Activated CD4-positive, alpha-beta T cell treated with anti-CD3 and anti-CD28 coated beads for 36 hours (primary cell): ENCODE results near the gene ARRB1. TPM values are rescaled to one million over a fixed set of nuclear protein-coding genes. Genes with fewer than 3 reads are reported as not detected.
"Not testable (repeated sequence)": the region's sequence is repeated elsewhere in the genome, so short reads cannot be mapped to it uniquely, and the experiment has no call there.

Experiments
- ATAC-seq: fragments of 200-7000 bp; cut with Tn5 transposase; one replicate; pipeline ENCODE4 v1.10.0; 2021; ENCODE audit warnings: mild to moderate bottlenecking, moderate library complexity
- CTCF ChIA-PET: fragments of 350-600 bp; sonication (Branson Sonifier 250); formaldehyde crosslinking; loops from one replicate; lab custom pipeline; 2021; ENCODE audit warnings: antibody characterized with exemption; lab: Charles Lee
- POLR2A ChIA-PET: fragments of 350-600 bp; sonication (Branson Sonifier 250); formaldehyde crosslinking; loops from one replicate; lab custom pipeline; 2021; ENCODE audit warnings: antibody characterized with exemption, inconsistent platforms; lab: Charles Lee
- DNase-seq: peaks from one replicate; pipeline ENCODE4 v3.0.0-alpha.2; 2020
- H3K27ac Mint-ChIP-seq: one replicate; pipeline ENCODE4 v1.8.0; 2021; ENCODE audit warnings: mixed read lengths
- H3K27me3 Mint-ChIP-seq: one replicate; pipeline ENCODE4 v1.8.0; 2021; ENCODE audit warnings: mixed read lengths
- H3K36me3 Mint-ChIP-seq: one replicate; pipeline ENCODE4 v1.8.0; 2021; ENCODE audit warnings: low read depth, mixed read lengths
- H3K4me1 Mint-ChIP-seq: one replicate; pipeline ENCODE4 v1.8.0; 2021; ENCODE audit warnings: mixed read lengths
- H3K4me3 Mint-ChIP-seq: one replicate; pipeline ENCODE4 v1.8.0; 2021; ENCODE audit warnings: mild to moderate bottlenecking, moderate library complexity, mixed read lengths
- H3K9me3 Mint-ChIP-seq: one replicate; pipeline ENCODE4 v1.8.0; 2021; ENCODE audit warnings: low read depth, mixed read lengths
- intact Hi-C, 2 experiments: fragments of 100-400 bp; cut with DNase I in 1 of 2; cut with micrococcal nuclease in 1 of 2; formaldehyde crosslinking; loops; one replicate each; pipeline versions ENCODE4 v1.14.2 to v1.15.1; 2022 to 2024; cut with DNase I, micrococcal nuclease
- total RNA-seq, 2 experiments: library from RNA; stranded (reverse); gene quantifications; one replicate each; pipeline ENCODE4 v1.2.3, GENCODE V29; 2021

ARRB1 gene
- total RNA-seq, 2 experiments from 2014 or later, result 21.0 to 21.8 TPM

DNA sequence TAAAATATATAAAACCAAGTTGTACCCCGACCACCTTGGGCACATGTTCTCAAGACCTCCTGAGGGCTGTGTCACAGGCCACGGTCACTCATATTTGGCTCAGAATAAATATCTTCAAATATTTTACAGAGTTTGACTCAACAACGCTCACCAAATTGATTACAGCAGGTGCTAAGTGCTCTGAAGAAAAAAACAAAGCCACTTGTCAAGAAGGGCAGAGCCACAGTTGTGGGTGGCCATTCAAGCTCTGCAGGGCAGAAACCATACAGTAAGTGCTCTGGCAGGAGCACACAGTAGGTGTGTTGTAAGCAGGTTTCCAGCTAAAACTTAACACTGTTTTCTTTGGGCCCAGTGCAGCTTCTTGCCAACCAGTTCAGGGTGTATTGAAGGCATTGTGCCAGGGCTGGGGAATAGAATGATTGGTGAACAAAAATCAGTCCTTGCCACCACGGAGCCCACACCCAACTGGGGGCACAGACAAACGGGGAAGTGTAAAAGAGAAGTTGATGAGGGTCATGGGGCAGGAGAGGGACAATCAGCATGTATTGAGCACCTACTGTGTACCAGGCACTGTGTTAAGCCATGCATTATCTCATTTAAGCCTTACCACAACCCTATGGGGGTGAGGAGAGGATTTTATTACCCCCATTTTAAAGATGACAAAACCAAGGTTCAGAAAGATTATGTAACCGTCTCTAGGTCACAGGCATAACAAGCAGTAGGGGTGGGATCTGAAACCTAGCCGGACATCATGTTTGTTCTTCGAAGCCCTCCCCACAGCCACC lies 18.2 kb downstream of the ARRB1 start:
- DNase-seq (no peak), ATAC-seq (no peak)
- intact Hi-C loops, result no loop called here
- no peaks in the 10 kb centered on the region for H3K27me3 Mint-ChIP-seq
- CTCF ChIA-PET, result interaction anchor here (0.6 to 0.7 kb wide), 2 partner anchors 30 to 1454 kb away, joined by 3 to 6 read pairs; no protein-coding TSS in a partner anchor
- peaks cover 73% of the 10 kb centered on the region for H3K4me1 Mint-ChIP-seq
- H3K36me3 Mint-ChIP-seq, result peaks cover 7% of the 10 kb centered on the region
- no peak overlapping the region for H3K4me3 Mint-ChIP-seq
- POLR2A ChIA-PET, result no interaction called here
- H3K27ac Mint-ChIP-seq, result no peak overlapping the region
- H3K9me3 Mint-ChIP-seq, result no peaks in the 10 kb centered on the region

DNA sequence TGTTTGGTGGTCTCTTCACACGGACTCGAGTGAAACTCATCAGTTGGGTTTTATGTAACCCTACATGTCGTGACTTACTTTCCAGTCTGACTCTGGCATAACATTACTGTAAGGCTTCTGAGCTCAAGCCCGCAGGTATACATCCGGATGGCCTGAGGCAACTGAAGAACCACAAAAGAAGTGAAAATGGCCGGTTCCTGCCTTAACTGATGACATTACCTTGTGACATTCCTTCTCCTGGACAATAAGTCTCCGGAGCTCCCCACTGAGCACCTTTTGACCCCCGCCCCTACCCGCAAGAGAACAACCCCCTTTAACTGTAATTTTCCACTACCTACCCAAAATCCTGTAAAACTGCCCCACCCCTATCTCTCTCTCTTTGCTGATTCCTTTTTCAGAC lies 19.7 kb downstream of the ARRB1 start:
- POLR2A ChIA-PET, intact Hi-C loops, H3K27me3 Mint-ChIP-seq, DNase-seq, H3K36me3 Mint-ChIP-seq, ATAC-seq, H3K9me3 Mint-ChIP-seq, H3K4me3 Mint-ChIP-seq: not testable (repeated sequence)
- Mint-ChIP-seq H3K27ac (peak overlapping the region; percentile 38), H3K4me1 (peaks cover 63% of the 10 kb centered on the region)
- CTCF ChIA-PET, result interaction anchor here (1.1 to 3.3 kb wide), 2 partner anchors 8 to 112 kb away, joined by 3 to 22 read pairs; no protein-coding TSS in a partner anchor

DNA sequence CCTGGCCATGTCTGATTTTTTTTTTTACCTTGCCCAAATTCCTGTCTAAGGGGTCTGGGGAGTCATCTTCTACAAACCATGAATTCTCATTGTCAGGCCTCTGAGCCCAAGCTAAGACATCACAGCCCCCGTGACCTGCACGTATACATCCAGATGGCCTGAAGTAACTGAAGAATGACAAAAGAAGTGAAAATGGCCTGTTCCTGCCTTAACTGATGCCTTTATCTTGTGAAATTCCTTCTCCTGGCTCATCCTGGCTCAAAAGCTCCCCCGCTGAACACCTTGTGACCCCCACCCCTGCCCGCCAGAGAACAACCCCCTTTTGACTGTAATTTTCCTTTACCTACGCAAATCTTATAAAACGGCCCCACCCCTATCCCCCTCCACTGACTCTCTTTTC lies 20.2 kb downstream of the ARRB1 start:
- ATAC-seq, H3K4me3 Mint-ChIP-seq, intact Hi-C loops, DNase-seq, H3K27me3 Mint-ChIP-seq, POLR2A ChIA-PET, H3K9me3 Mint-ChIP-seq, H3K27ac Mint-ChIP-seq, H3K36me3 Mint-ChIP-seq: not testable (repeated sequence)
- H3K4me1 Mint-ChIP-seq, result peaks cover 63% of the 10 kb centered on the region
- CTCF ChIA-PET, result interaction anchor here (1.2 to 3.3 kb wide), 3 partner anchors 9 to 54 kb away, joined by 10 to 22 read pairs (median 12); no protein-coding TSS in a partner anchor

DNA sequence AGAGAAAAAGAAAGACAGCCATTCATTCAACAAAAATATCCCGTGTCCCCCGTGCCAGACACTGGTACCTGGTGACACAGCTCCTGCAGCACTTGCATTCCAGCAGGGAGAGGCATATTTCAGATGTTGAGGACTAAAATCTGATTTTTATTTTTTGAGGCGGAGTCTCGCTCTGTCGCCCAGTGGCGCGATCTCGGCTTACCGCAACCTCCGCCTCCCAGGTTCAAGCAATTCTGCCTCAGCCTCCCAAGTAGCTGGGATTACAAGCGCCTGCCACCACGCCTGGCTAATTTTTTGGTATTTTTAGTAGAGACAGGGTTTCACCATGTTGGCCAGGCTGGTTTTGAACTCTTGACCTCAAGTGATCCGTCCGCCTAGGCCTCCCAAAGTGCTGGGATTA lies 20.6 kb downstream of the ARRB1 start:
- H3K27ac Mint-ChIP-seq, ATAC-seq, POLR2A ChIA-PET, H3K9me3 Mint-ChIP-seq, H3K36me3 Mint-ChIP-seq, DNase-seq, H3K4me3 Mint-ChIP-seq, H3K27me3 Mint-ChIP-seq, intact Hi-C loops: not testable (repeated sequence)
- CTCF ChIA-PET, result interaction anchor here (1.1 to 3.3 kb wide), 5 partner anchors 9 to 190 kb away, joined by 3 to 22 read pairs (median 10); partner anchors contain the start of gene ARRB1
- peaks cover 63% of the 10 kb centered on the region for H3K4me1 Mint-ChIP-seq

DNA sequence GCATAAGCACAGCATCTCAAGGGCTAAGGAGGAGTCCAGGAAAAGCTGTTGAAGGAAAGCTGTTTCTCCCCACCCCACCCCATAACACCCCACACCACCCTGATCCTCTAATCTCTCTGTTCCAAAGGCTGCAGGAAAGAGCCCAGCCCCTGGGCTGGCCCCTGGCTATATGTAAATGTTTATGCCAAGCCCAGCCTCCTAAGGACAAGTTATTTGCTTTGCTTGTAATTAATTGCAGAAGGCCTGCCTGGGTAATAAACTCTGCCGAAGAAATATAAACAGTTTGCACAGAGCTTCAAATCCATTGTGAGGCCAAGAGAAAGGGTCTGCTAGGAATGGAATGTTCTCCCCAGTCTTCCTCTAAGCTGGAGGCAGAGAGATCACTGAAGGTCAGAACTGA lies 21.2 kb downstream of the ARRB1 start:
- Mint-ChIP-seq H3K27me3 (no peaks in the 10 kb centered on the region), H3K36me3 (peaks cover 8% of the 10 kb centered on the region)

DNA sequence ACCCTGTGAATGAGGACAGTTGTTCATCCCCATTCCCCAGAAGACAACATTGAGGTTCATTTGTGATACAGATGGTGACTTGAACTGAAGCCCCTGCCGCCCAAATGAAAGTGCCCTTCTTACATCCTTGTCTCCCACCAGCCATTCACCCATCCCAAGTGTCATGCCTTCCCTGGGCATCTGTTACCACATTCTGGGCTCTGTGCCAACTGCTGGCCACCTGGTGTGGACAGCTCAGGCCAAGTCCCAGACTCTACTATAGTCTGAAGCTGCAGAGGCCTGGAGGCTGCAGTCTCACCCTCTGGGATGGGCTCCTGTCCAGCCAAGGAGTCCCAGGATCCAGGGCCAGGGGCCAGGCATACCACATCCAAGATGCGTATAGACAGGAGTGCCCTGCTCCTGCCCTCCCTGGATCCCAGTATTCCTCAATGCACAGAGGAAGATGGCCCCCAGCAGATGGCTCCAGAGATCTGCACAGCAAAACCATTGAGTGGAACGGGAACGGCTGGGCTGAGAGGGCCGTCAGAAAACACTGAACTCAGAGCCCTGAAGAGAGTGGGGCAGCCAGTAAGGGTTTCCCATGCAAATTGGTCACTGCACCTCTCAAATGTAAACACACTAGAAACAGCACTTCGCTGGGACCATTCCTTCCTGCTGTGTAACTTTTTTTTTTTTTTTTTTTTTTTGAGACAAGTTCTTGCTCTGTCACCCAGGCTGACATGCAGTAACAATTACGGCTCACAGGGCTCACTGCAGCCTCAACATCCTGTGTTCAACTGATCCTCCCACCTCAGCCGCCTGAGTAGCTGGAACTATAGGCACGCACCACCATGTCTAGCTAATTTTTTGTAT lies 22.8 kb downstream of the ARRB1 start:
- Mint-ChIP-seq H3K36me3 (peaks cover 8% of the 10 kb centered on the region), H3K27ac (peak overlapping the region; percentile 52), H3K9me3 (no peaks in the 10 kb centered on the region), H3K27me3 (no peaks in the 10 kb centered on the region), H3K4me1 (peaks cover 67% of the 10 kb centered on the region), H3K4me3 (no peak overlapping the region)
- ATAC-seq (peak; percentile 76), DNase-seq (peak; percentile 77)
- POLR2A ChIA-PET, result interaction anchor here (0.7 kb wide), 1 partner anchor 62 kb away, joined by 8 read pairs; no protein-coding TSS in a partner anchor
- intact Hi-C loops, result loop anchor here (1.0 kb wide), 2 partner anchors 23 to 56 kb away; partner anchors contain the start of gene ARRB1 (in 1 of the 2)
- CTCF ChIA-PET, result interaction anchor here (1.0 to 3.3 kb wide), 5 partner anchors 9 to 79 kb away, joined by 3 to 22 read pairs (median 5); partner anchors contain the start of gene ARRB1

More for the DNA sequence above, 21.2 kb downstream of the ARRB1 start:
- ChIA-PET POLR2A (interaction anchor here (0.7 kb wide), 1 partner anchor 387 kb away, joined by 6 read pairs; no protein-coding TSS in a partner anchor), CTCF (interaction anchor here (0.9 to 3.3 kb wide), 10 partner anchors 10 to 189 kb away, joined by 3 to 22 read pairs (median 4); partner anchors contain the start of gene ARRB1)
- H3K9me3 Mint-ChIP-seq, result no peaks in the 10 kb centered on the region
- peak overlapping the region; percentile 52 for H3K27ac Mint-ChIP-seq
- H3K4me1 Mint-ChIP-seq, result peaks cover 63% of the 10 kb centered on the region
- ATAC-seq, result no peak
- intact Hi-C loops, result no loop called here
- no peak overlapping the region for H3K4me3 Mint-ChIP-seq
- DNase-seq, result no peak

DNA sequence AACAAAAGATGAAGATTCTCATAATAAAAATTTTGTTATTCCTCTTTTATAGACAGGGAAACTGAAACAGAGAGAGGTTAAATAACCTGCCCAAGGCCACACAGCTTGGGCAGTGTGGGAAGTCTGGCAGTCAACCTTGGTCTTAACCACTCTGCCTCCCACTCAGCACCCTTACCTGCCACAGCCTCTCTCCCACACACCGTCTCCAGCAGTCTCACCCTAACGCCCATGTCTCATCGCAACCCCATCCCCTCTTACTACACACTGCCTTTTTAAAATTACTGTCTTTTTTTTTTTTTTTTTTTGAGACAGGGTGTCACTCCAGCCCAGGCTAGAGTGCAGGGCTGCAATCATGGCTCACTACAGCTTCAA lies 25.0 kb downstream of the ARRB1 start:
- DNase-seq, result peak; percentile 58
- Mint-ChIP-seq H3K27me3 (no peaks in the 10 kb centered on the region), H3K36me3 (peaks cover 4% of the 10 kb centered on the region), H3K4me3 (peak overlapping the region; percentile 33), H3K27ac (peak overlapping the region; percentile 51), H3K9me3 (no peaks in the 10 kb centered on the region), H3K4me1 (peaks cover 68% of the 10 kb centered on the region)
- CTCF ChIA-PET, result interaction anchor here (0.5 to 1.9 kb wide), 11 partner anchors 13 to 205 kb away, joined by 3 to 8 read pairs (median 3); partner anchors contain the start of gene ARRB1
- POLR2A ChIA-PET, result no interaction called here
- intact Hi-C loops, result loop anchor here (1.0 to 2.0 kb wide), 2 partner anchors 46 kb away; no protein-coding TSS in a partner anchor
- ATAC-seq, result peak; percentile 52

DNA sequence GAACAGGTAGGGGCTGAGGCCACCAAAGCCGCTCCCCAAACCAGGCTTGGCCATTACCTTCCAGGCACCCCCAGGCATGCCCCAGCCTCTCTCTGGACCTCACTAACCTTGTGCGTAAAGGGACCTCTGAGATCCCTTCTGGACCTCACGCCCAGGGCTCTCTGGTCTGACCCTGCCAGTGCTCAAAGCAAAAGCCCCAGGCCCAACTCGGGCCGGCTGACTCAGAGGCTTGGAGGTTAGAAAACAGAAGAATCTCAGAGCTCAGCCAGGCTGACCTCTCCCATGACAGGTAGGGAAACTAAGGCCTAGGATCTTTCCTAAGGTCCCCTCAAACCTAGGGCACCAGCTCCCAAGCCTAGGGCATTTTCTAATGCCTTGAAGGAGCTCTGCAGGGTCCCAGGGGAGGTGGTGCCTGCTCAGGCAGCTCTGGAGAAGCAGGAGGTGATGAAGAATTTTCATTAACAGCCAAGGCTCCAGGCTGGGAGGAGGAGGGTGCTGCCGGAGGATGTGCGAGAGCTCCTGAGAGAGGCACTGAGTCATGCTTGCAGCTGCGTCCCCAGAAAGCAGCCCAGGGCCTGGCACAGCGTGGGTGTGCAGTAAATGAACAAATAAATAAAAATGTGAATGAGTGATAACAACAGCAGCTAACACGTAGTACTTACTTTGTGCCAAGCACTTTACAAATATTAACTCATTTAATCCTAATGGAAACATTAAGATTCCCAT lies 25.6 kb downstream of the ARRB1 start:
- CTCF ChIA-PET, result interaction anchor here (0.5 to 1.9 kb wide), 11 partner anchors 13 to 206 kb away, joined by 3 to 8 read pairs (median 3); partner anchors contain the start of gene ARRB1
- peak overlapping the region; percentile 51 for H3K27ac Mint-ChIP-seq
- POLR2A ChIA-PET, result no interaction called here
- peaks cover 70% of the 10 kb centered on the region for H3K4me1 Mint-ChIP-seq
- DNase-seq (peak; percentile 87), ATAC-seq (peak; percentile 83)
- H3K9me3 Mint-ChIP-seq, result no peaks in the 10 kb centered on the region
- H3K27me3 Mint-ChIP-seq, result no peaks in the 10 kb centered on the region
- intact Hi-C loops, result loop anchor here (1.0 to 2.0 kb wide), 2 partner anchors 45 to 46 kb away; no protein-coding TSS in a partner anchor
- H3K4me3 Mint-ChIP-seq, result peak overlapping the region; percentile 33
- peaks cover 3% of the 10 kb centered on the region for H3K36me3 Mint-ChIP-seq

DNA sequence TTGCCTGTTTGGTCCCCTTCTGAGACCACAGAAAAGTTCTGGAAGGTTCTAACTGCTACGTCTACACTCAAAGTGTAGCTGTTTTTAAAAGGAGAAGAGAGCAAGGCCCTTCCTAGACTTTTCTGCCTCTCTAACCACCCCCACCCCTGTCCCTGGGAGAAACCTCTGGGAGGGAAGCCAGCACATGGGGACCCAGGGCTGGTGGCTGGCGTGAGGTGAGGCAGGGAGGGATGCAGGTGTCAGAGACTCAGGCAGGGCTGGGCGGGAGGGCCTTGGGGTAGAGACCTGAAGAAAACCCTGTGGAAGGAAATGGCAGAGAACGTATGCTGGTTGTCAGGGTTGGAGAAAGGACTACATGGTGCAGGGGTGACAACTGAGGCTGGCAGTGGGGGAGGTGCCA lies 26.7 kb downstream of the ARRB1 start:
- Mint-ChIP-seq H3K9me3 (no peaks in the 10 kb centered on the region), H3K36me3 (peaks cover 3% of the 10 kb centered on the region), H3K4me1 (peaks cover 62% of the 10 kb centered on the region), H3K27ac (no peak overlapping the region), H3K4me3 (no peak overlapping the region), H3K27me3 (no peaks in the 10 kb centered on the region)
- intact Hi-C loops, result no loop called here
- POLR2A ChIA-PET, result no interaction called here
- CTCF ChIA-PET, result interaction anchor here (1.7 kb wide), 1 partner anchor 62 kb away, joined by 8 read pairs; no protein-coding TSS in a partner anchor
- ATAC-seq (no peak), DNase-seq (no peak)

DNA sequence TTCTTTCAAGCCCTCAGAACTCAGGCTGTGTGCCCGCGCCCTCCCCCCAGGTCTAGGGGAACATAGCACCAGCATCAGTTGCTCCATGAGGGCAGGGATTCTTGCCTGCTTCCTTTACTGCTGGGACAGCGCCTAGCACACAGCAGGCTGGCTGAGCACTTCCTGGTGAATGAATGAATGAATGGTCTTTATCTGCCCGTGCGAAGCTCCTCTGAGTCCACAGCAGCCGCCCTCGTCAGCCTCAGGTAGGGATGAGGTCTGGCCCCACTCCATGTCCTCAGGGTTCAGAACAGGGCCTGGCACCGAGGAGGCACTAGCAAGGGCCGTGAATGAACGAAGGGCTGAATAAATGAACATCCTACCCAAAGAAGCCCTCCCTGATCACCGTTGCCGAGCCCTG lies 27.3 kb downstream of the ARRB1 start:
- ATAC-seq, result no peak
- Mint-ChIP-seq H3K36me3 (peaks cover 3% of the 10 kb centered on the region), H3K4me1 (peaks cover 56% of the 10 kb centered on the region), H3K27ac (peak overlapping the region; percentile 38), H3K4me3 (no peak overlapping the region), H3K27me3 (no peaks in the 10 kb centered on the region), H3K9me3 (no peaks in the 10 kb centered on the region)
- no peak for DNase-seq
- ChIA-PET POLR2A (no interaction called here), CTCF (no interaction called here)
- intact Hi-C loops, result no loop called here
